Fibroblast of skin of scalp (primary cell): ENCODE measurements around the gene KATNAL1.
"Not testable (repeated sequence)": the region's sequence is repeated elsewhere in the genome, so short reads cannot be mapped to it uniquely, and the experiment has no call there.

Source experiments
- DNase-seq: peaks from one replicate; pipeline ENCODE4 v3.0.0-alpha.2; 2013

Gene KATNAL1

GRCh38 chr13:30290812-30291436 lies 16.4 kb downstream of the KATNAL1 start:
- DNase-seq: no peak

DNA sequence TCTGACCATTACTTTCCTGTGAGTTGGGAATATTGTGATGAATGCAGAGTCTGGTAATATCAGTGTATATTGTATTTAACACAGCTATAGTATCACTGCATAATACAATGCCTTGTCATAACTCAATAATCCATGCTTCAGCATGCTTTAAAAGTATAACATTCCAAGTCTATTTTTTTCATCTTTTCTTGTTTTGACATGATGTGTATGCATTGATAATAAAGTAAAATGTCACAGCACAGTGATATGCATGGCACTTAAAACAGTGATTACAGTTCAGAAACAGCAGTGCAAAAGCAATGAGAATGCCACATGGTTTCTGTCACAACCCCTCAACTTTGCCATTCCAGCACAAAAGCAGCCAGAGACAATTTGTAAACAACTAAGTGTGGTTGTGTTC lies 17.8 kb downstream of the KATNAL1 start:
- no peak for DNase-seq

DNA sequence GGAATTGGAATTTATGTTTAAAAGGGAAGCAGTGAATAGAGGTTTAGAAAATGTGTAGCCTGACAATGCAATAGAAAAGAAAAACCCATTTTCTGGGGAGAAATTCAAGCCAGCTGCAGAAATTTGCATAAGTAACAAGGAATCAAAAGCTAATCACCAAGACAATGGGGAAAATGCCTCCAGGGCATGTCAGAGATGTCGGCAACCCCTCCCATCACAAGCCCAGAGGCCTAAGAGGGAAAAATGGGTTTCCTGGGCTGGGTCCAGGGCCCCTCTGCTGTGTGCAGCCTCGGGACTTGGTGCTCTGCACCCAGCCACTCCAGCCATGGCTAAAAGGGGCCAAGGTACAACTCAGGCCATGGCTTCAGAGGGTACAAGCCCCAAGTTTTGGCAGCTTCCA lies 21.3 kb downstream of the KATNAL1 start:
- DNase-seq: not testable (repeated sequence)

- no peak for DNase-seq
Measured at GRCh38 chr13:30276178-30276577, 31.2 kb downstream of the KATNAL1 start.

GRCh38 chr13:30274083-30274482 lies 33.3 kb downstream of the KATNAL1 start:
- DNase-seq: no peak

DNA sequence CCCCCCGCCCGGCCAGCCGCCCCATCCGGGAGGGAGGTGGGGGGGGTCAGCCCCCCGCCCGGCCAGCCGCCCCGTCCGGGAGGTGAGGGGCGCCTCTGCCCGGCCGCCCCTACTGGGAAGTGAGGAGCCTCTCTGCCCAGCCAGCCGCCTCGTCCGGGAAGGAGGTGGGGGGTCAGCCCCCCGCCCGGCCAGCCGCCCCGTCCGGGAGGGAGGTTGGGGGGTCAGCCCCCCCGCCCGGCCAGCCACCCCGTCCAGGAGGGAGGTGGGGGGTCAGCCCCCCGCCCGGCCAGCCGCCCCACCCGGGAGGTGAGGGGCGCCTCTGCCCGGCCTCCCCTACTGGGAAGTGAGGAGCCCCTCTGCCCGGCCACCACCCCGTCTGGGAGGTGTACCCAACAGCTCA lies 37.3 kb downstream of the KATNAL1 start:
- DNase-seq: not testable (repeated sequence)

DNA sequence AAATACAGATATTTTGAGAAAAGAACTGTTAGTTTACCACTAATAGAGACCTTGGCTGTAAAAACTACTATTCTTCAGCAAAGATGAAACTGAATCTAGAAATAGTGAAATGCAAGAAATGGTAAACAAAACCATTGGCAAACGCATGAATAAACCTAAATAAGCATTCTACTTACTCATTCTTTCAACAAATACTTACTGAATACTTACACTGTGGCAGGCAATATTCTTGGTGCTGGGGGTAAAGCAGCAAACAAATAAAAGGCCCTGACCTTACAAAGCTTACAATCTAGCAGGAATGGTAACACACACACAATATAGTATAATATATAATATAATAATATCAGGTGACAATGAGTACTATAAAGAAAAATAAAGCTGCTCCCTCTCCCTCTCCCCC lies 38.7 kb downstream of the KATNAL1 start:
- no peak for DNase-seq

DNA sequence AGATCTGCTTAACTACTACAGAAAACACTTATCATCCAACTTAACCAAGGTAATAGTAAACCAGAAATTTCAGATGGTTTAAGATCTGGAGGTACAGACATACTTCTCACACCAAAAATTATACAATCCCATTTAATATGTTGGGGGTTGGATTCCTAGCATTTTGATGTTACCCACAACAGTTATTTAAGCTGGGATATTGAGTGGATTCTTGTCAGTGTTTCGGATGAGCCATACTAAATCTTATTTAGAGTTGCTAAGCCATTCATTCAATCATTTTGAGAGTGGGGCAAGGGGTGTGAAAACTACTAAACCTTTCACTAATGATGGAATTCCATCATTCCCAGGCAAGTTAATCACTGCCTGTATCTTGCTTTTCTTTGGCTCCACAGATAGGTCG lies 40.6 kb downstream of the KATNAL1 start:
- DNase-seq: no peak

DNA sequence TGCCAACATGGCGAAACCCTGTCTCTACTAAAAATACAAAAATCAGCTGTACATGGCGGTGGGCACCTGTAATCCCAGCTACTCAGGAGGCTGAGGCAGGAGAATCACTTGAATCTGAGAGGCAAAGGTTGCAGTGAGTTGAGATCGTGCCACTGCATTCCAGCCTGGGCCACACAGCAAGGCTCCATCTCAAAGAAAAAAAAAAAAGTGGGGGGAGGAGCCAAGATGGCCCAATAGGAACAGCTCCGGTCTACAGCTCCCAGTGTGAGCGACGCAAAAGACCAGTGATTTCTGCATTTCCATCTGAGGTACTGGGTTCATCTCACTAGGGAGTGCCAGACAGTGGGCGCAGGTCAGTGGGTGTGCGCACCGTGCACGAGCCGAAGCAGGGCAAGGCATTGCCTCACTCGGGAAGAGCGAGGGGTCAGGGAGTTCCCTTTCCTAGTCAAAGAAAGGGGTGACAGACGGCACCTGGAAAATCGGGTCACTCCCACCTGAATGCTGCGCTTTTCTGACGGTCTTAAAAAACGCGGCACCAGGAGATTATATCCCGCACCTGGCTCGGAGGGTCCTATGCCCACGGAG lies 48.1 kb downstream of the KATNAL1 start:
- DNase-seq: not testable (repeated sequence)

GRCh38 chr13:30257468-30258099 lies 49.8 kb downstream of the KATNAL1 start:
- DNase-seq: peak; percentile 15

GRCh38 chr13:30256713-30257467 lies 50.5 kb downstream of the KATNAL1 start:
- DNase-seq: peak; percentile 20

DNA sequence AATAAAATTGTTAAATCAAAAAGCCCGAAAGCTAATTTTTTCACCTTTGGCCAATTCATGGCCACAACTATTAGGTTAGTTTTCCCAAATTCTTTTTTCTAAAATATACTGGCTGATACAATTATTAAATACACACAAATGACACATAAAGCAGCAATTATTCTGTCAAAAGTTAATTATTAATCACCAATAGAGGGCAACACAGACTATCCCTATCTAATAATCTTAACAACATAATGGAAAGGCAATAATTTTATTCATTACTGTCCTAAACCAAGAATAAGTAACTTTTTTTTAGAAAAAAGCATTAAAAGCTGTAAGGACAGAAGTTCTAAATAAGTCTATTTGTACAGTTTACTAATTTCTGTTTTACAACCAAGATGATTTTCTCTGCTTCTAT lies 51.7 kb downstream of the KATNAL1 start:
- DNase-seq: peak; percentile 19

- no peak for DNase-seq
Measured at GRCh38 chr13:30253830-30254229, 53.5 kb downstream of the KATNAL1 start.

DNA sequence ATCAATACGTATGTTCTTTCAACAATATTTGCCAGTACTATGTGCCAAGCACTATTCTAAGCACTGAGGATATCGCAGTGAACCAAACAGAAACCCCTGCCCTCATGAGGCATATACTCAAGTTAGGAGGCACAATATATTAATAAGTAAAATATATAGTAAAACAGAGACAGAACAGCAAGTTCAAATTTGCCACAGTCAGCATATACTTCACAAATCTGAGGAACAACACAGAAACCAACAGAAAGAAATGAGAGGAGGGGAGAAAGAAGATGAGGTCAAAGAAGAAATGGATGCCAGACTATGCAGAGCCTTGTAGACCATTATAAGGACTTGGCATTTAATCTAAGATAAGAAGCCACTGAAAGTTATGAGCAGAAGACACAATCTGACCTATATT lies 59.9 kb downstream of the KATNAL1 start:
- DNase-seq: no peak

GRCh38 chr13:30241532-30241931 lies 65.8 kb downstream of the KATNAL1 start:
- peak; percentile 7 for DNase-seq

- DNase-seq: no peak
Measured at GRCh38 chr13:30240608-30241007, 66.7 kb downstream of the KATNAL1 start.

DNA sequence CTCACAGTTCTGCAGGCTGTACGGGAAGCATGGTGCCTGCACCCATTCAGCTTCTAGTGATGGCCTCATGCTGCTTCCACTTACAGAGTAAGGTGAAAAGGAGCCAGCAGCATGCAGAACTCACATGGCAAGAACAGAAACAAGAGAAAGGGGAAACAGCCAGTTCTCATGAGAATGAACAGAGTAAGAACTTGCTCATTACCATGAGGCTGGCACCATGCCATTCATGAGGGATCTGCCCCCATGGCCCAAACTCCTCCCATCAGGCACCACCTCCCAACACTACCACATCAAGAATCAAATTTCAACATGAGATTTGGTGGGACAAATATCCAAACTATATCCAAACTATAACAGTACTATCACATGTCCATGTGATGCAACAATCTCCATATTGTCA lies 72.1 kb downstream of the KATNAL1 start:
- DNase-seq: no peak

DNA sequence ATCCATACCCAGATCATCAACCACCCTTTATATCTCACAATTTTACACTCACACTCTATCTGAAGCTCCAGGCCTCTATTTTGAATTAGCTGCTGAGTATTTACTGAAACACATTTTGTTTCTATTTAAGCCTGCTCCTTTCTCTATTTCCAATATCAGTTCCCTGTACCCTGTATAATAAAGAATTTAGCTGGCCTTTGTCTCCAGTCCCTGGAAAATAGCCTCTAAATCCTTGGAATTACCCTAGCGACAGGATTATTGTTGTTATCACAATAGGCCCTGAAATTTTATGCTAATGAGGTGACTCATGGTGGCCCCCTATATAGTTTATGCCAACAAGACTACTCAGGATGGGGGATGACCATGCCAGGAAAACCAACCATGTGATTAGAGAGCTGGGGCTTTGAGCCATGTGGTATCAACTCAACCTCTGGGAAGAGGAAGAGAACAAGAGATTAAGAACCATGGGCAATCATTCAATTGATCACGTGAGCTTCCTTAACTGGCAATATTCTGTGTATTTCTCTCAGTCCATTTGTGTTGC lies 72.7 kb downstream of the KATNAL1 start:
- DNase-seq: peak; percentile 15

DNA sequence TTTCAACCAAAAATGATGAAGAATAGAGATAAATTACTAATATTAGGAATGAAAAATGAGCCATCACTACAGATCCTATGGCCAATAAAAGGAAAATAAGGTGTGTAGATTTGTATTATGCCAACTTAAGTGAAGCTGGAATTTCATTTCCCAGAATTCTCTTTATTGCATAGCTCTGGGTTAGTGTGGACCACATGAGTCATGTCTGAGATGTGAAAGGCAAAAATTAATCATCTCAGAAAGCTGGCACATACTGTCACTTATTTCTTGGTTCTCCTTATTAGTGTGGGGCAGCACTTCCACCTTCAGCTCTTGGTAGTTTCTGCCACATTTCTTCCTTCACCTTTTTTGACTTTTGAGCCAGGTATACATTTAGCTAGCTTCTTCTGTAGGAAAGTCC lies 82.6 kb downstream of the KATNAL1 start:
- peak; percentile 35 for DNase-seq

DNA sequence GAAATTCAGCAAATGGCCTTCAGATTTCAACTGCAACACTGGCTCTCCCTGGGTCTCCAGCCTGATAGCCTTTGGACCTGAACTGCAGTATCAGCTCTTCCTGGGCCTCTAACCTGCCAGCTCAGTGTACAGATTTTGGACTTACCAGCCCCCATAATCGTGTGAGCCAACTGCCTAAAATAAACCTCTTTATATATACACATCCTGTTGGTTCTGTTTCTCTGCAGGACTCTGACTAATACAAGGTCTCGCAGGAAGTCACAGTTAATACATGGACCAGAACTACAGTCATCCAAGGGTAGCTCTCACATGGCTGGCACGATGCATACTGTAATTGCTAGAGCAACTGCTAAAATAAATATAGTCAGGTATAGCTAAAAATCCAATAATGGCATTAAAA lies 85.1 kb downstream of the KATNAL1 start:
- DNase-seq: no peak

DNA sequence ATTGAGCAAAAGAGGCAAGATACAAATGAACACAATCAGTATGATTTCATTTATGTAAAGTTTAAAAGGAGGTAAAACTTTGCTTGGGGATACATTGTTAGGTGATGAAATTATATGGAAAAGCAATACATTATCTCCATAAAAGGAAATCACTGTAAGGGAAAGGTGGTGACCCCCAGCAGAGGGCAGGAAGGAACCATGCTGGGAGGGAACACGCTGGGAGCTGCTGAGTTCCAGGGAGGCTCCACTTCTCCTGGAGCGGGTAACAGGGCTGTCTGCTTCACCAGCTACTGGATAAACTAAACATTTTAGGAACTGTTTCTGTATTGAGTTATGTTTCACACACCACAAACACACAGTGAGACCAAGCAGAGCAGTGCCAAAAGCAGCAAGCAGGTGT lies 91.2 kb downstream of the KATNAL1 start:
- peak; percentile 76 for DNase-seq

- DNase-seq: no peak
Measured at GRCh38 chr13:30212256-30212655, 95.1 kb downstream of the KATNAL1 start.

DNA sequence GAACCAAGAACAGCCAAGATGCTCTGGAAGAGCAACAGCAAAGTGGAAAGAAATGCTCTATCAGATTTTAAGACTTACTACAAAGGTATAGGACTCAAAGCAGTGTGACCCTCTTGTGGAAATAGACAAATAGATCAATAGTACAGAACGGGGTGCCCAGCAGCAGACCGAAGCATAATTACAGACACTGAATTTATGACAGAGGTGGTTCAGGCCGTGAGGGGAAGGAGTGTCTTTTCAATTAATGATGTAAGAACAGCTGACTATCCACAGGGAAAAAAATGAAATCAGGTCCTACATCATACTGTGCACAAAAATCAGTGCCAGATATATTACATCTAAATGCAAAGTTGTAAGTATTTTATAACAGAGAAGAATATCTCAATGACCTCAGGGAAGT lies 95.6 kb downstream of the KATNAL1 start:
- no peak for DNase-seq
